Cardiac fibroblast (primary cell): ENCODE results near the gene SEMA5A.

Experiments used
- DNase-seq, 2 donors: peaks; one replicate each; pipeline versions ENCODE4 v3.0.0 to v3.0.0-alpha.2; 2010; ENCODE audit warnings: low read depth in 2 of 2
- H3K4me3 ChIP-seq, 2 donors: replicated peaks in 1 of 2; 1 replicate in 1 of 2; 2 replicates in 1 of 2; pipeline ENCODE4 v1.5.1; 2011; ENCODE audit warnings: low read depth in 2 of 2, low read length in 2 of 2, mild to moderate bottlenecking in 2 of 2, moderate library complexity in 1 of 2
- CTCF ChIP-seq: IDR thresholded peaks from one replicate; pipeline ENCODE4 v1.5.1; 2011; ENCODE audit warnings: low read depth, mild to moderate bottlenecking, low read length, inconsistent platforms

SEMA5A gene

GRCh38 chr5:9324348-9325077, 221.4 kb downstream of the SEMA5A start:
- no peak for TF ChIP-seq CTCF
- DNase-seq, result peak in 1 of 2 donors; percentile 84
- no peak overlapping the region for H3K4me3 ChIP-seq

GRCh38 chr5:9320652-9321051, 225.2 kb downstream of the SEMA5A start:
- H3K4me3 ChIP-seq, result no peak overlapping the region
- DNase-seq, result no peak
- no peak for TF ChIP-seq CTCF

GRCh38 chr5:9318031-9318430, 227.8 kb downstream of the SEMA5A start:
- no peak for DNase-seq
- no peak overlapping the region for H3K4me3 ChIP-seq
- TF ChIP-seq CTCF, result no peak

- no peak for TF ChIP-seq CTCF
- H3K4me3 ChIP-seq, result no peak overlapping the region
- no peak for DNase-seq
These were observed 229.1 kb downstream of the SEMA5A start for GRCh38 chr5:9316733-9317132.

- no peak for TF ChIP-seq CTCF
- no peak overlapping the region for H3K4me3 ChIP-seq
- DNase-seq, result peak in 1 of 2 donors; percentile 34
These were observed 229.8 kb downstream of the SEMA5A start for GRCh38 chr5:9316041-9316440.

- no peak for TF ChIP-seq CTCF
- no peak for DNase-seq
These were observed 231.3 kb downstream of the SEMA5A start for GRCh38 chr5:9314558-9314957.

GRCh38 chr5:9313751-9314150, 232.1 kb downstream of the SEMA5A start:
- no peak for DNase-seq
- H3K4me3 ChIP-seq, result no peak overlapping the region
- TF ChIP-seq CTCF, result no peak

More at GRCh38 chr5:9314558-9314957, 231.3 kb downstream of the SEMA5A start:
- no peak overlapping the region for H3K4me3 ChIP-seq
